ENCODE measurements around the gene ZNF664. TPM values are rescaled to one million over a fixed set of nuclear protein-coding genes. Genes with fewer than 3 reads are reported as not detected.

Gene ZNF664
- polyA plus RNA-seq, 3 donors = 161 to 181 (median 171) TPM

- DNase-seq (ENCODE audit: extremely low read depth in 1 of 11, low read depth in 9 of 11, low spot score in 4 of 11) = no peak
These were observed 61.3 kb downstream of the ZNF664 start for GRCh38 chr12:124034297-124034696.

- no peak for DNase-seq (ENCODE audit: extremely low read depth in 1 of 11, low read depth in 9 of 11, low spot score in 4 of 11)
These were observed 62.1 kb downstream of the ZNF664 start for GRCh38 chr12:124035163-124035562.

GRCh38 chr12:124036171-124036598 lies 63.2 kb downstream of the ZNF664 start:
- DNase-seq (ENCODE audit: extremely low read depth in 1 of 11, low read depth in 9 of 11, low spot score in 4 of 11) = no peak

DNA sequence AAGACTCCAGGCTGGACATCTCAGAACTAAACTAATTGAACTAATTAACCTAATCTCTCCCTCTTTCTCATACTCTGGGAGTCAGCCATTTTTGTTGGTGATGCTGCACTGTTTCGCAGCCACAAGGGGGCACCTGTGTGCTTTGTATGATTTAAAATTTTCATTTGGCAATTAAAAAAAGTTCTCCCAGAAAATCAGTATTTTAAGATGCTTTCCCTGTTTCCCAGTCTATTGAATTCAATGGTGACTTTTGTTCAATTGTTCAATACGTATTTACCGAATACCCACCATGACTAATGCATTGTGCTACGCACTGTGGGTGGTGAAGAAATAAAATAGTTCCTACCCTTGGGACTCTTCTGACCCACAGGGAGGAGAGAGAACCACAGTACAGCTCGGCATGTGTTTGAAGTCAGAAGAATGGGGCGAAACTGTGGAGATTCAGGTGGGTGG lies 63.7 kb downstream of the ZNF664 start:
- DNase-seq (ENCODE audit: extremely low read depth in 1 of 11, low read depth in 9 of 11, low spot score in 4 of 11) = peak in 2 of 11 donors; percentile 38 to 67

- DNase-seq (ENCODE audit: extremely low read depth in 1 of 11, low read depth in 9 of 11, low spot score in 4 of 11) = no peak
These were observed 64.3 kb downstream of the ZNF664 start for GRCh38 chr12:124037331-124037730.

DNA sequence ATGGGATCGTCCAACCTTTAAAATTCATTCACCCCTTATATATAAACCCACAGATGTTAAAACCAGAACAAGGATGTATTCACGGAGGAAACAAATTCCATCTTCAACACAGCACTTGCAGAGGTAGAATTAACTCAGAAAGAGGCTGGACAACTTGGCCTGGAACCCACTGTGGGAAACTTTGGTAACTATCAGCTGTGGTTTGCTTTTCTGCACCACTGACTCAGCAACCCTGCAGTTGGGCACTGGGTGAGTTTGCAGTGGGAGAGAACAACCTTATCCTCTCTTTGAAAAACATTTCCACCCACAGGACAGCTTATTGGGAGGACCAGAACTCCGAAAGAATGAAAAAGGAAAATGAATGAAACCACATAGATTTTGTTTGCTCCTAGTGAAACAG lies 66.3 kb downstream of the ZNF664 start:
- DNase-seq (ENCODE audit: extremely low read depth in 1 of 11, low read depth in 9 of 11, low spot score in 4 of 11) = no peak

DNA sequence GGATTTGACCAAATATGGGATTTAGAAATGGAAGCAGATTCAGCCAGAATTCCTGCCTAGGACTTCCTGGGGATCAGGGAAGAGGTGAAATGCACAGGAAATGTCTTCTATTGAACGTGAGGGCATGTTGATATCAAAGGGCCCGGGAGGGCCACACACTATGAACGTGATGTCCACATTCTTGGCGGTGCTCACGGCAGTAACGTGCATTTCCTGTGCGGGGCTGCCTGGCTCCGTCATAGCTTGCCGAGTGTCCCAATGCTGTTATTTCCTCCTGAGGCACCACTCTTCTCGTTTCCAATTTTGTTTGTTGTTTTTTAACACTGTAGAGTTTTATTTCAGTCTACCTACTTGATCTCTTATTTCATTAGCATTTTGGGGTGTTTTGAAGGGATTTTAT lies 67.3 kb downstream of the ZNF664 start:
- DNase-seq (ENCODE audit: extremely low read depth in 1 of 11, low read depth in 9 of 11, low spot score in 4 of 11) = no peak

DNA sequence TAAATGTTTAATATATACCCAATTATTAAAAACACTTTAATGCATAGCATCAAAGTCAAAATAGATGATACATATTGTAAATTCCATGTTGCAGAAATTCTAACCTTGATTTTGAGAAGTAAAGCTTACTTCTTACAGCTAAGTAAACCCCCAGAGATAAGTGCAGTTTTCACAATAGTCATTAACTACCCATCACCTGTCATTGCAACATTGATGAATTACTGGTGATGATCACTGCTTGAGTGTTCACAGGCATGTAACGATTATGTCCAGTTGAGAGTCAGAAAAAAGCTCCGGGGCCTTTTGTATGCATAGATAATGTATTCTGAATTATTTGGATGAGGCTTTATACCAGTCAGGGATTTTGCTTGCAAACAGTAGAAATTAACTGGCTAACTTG lies 67.7 kb downstream of the ZNF664 start:
- DNase-seq (ENCODE audit: extremely low read depth in 1 of 11, low read depth in 9 of 11, low spot score in 4 of 11) = no peak

GRCh38 chr12:124041907-124042306 lies 68.9 kb downstream of the ZNF664 start:
- no peak for DNase-seq (ENCODE audit: extremely low read depth in 1 of 11, low read depth in 9 of 11, low spot score in 4 of 11)

DNA sequence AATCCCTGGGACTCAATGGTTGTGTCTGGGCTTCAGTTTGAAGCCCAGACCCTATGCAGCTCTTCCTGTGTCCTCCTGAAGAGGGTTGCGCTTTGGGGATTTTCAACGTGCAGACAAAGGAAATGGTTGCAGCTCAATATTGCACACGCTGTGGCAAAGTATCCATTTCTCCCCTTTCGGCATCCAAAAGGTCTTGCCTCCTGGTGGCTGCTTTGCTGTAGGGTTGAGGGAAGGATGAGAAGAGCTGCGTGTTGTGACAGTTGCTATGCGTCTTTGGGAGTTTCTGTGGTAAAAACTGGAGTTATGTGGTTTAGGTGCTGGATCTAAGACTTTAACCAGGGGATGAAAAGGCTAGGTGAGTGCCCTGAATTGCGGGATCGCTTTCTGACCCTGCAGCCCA lies 71.0 kb downstream of the ZNF664 start:
- DNase-seq (ENCODE audit: extremely low read depth in 1 of 11, low read depth in 9 of 11, low spot score in 4 of 11) = no peak

- DNase-seq (ENCODE audit: extremely low read depth in 1 of 11, low read depth in 9 of 11, low spot score in 4 of 11) = no peak
These were observed 71.8 kb downstream of the ZNF664 start for GRCh38 chr12:124044809-124045321.

GRCh38 chr12:124045671-124046455 lies 72.8 kb downstream of the ZNF664 start:
- DNase-seq (ENCODE audit: extremely low read depth in 1 of 11, low read depth in 9 of 11, low spot score in 4 of 11) = no peak

- DNase-seq (ENCODE audit: extremely low read depth in 1 of 11, low read depth in 9 of 11, low spot score in 4 of 11) = no peak
These were observed 73.4 kb downstream of the ZNF664 start for GRCh38 chr12:124046456-124046740.

DNA sequence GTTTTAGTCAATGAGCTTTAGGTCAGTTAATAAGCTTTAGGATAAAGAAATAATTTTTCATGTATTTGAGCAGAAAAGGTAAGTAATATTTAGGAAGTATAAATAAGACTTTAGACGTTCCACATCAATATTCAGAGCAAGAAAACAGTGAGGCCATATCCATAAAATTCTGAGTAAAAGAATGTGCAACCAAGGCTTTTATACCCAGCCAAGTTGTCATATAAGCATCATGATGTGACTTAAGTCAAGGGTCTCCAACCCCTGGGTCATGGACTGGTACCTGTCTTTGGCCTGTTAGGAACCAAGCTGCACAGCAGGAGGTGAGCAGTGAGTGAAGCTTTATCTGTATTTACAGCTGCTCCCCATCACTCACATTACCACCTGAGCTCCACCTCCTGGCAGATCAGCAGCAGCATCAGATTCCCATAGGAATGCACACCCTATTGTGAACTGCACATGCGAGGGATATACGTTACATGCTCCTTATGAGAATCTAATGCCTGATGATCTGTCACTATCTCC lies 74.1 kb downstream of the ZNF664 start:
- no peak for DNase-seq (ENCODE audit: extremely low read depth in 1 of 11, low read depth in 9 of 11, low spot score in 4 of 11)

- DNase-seq (ENCODE audit: extremely low read depth in 1 of 11, low read depth in 9 of 11, low spot score in 4 of 11) = no peak
These were observed 76.6 kb downstream of the ZNF664 start for GRCh38 chr12:124049451-124050094.

DNA sequence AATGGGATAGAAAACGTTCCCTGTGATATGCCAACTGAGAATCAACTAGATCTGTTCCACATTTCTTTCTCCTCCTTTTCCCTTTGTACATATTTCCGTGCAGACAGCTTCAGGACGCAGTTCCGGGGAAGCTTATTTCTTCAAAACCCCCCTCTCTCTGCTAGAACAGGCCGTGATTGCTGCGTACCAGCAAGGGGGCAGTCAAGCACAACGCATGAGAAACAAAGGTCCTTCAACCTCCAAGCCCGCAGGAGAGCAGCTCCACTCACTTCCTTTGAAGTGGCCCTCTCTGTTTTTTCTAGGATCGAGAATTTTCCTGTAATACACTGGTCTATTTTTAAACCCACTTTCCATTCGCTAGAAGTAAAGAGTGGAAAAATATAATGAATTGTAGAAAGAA lies 80.8 kb downstream of the ZNF664 start:
- DNase-seq (ENCODE audit: extremely low read depth in 1 of 11, low read depth in 9 of 11, low spot score in 4 of 11) = peak; percentile 59 to 83 (median 64)

DNA sequence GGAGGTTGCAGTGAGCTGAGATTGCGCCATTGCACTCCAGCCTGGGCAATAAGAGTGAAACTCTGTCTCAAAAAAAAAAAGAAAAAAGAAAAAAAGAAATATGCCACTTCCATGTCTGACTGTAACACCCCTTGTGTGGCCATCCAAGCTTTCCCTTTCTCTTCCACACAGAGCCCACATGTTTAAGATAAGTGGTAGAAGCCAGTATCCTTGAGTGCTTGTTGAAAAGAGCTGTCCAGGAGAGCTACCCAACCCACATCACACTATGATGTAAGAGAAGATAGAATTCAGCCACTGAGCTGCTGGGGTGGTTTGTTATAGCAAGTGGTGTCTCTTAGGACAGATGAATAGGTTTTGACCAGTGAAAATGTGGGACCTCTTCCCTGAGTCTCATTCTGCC lies 82.1 kb downstream of the ZNF664 start:
- DNase-seq (ENCODE audit: extremely low read depth in 1 of 11, low read depth in 9 of 11, low spot score in 4 of 11) = no peak

DNA sequence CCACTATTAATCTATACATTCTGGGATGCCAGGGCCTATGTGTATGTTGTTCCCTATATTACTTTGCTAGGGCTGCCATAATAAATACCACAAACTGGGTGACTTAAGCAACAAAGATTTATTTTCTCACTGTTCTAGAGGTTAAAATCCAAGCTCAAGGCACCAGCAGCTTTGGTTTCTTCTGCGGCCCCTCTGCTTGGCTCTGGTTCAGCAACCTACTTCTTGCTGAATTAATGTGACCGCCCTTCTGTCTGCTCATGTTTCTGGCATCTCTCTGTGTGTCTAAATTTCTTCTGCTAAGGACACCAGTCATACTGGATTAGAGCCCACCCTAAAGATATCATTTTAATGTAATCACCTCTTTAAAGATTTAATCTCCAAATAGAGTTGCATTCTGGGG lies 84.7 kb downstream of the ZNF664 start:
- DNase-seq (ENCODE audit: extremely low read depth in 1 of 11, low read depth in 9 of 11, low spot score in 4 of 11) = no peak

DNA sequence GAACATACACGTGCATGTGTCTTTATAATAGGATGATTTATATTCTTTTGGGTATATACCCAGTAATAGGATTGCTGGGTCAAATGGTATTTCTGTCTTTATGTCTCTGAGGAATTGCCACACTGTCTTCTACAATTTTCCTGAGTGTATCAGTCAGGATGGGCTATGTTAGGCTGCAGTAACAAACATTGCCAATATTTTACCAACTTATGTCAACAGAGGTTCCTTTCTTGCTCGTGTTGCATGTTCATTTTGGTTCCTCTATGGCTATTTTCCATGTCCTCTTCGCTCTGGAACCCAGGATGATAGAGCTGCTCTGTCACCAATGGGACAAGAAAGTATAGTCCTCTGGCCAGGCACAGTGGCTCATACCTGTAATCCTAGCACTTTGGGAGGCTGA lies 86.7 kb downstream of the ZNF664 start:
- no peak for DNase-seq (ENCODE audit: extremely low read depth in 1 of 11, low read depth in 9 of 11, low spot score in 4 of 11)
